ENCODE results near the gene DDX20.

Gene DDX20

DNA sequence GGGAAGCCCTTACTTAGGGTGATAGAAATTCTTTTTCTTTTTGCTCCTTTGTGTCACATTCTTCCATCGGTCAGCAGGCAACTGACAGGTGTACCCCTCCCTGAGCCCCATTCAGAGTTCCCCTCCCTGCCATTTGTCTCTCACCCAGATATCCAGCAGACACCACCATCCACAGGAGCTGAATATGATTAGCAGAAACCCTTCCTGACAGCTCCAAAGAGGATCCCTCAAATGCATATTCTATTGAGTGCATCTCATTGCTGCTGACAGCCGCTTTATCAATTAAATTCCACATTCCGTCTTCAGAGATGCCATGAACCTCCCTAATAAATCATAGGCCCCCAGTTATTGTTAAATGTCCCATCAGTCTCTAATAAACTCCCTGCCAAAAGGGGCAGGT is 6.1 kb upstream of the DDX20 start:
- no peak for DNase-seq

DNA sequence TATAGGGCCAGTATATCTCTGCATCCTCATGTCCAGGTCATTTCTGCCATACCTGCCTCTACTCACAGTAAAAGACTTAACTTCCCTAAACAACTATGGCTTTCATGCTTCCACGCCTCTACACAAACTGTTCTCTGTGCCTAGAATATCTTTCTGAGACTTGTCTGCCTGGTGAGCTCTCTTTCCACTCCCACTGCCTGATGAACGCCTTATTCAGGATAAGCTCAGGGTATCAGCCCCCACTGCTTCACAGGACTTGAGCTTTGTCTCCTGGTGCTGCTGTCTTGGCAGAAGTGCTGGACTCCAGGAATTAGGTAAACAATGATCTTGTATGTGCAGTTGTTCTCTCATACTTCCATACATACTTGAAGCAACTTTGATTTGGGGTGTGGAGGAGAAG is 4.8 kb upstream of the DDX20 start:
- no peak for DNase-seq

DNA sequence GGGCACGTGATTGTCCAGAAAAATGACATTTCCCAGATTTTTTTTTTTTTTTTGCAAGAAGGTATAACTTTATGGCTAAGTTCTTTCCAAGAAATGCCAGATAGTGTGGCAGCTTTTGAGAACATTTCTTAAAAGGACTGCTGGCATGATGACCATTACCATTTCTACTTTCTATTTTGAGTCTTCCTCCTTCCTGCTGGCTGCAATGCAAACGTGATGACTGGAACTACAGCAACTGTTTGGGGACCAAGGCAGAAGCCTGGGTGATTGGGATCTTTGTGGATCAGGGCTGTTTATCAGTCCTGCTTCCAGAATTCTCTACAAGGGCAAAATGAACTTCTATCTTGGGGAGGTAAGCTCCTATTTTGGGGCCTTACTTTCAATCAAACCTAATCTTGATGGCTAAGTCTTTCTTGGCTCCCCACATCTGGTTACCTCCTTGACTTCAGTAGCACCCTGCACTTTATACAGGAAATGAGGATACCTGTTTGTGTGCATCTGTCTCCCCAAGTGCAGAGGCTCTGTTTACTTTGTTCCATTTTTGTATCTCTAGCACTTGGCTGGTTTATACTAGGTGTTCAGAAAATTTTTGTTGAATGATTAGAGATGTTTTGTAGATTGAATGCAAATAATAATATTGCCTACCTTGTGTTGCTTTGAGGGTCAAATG is 3.7 kb upstream of the DDX20 start:
- DNase-seq = no peak

DNA sequence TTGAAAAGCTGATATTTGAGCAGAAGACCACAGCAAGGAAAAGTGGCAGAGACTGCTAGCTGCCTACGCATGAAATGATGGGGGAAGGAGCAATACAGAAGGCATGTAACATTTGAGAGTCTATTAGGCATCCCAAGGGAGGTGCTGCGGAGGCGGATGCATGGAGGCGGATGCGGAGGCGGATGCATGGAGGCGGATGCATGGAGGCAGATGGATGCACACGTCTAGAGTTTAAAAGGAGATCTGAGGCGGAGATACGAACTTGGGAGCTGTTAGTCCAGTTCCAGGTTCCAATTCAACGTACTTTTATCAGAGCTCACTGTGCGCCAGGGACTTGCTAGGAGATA is 744 bp upstream of the DDX20 start:
- DNase-seq = peak; percentile 20 to 46

DNA sequence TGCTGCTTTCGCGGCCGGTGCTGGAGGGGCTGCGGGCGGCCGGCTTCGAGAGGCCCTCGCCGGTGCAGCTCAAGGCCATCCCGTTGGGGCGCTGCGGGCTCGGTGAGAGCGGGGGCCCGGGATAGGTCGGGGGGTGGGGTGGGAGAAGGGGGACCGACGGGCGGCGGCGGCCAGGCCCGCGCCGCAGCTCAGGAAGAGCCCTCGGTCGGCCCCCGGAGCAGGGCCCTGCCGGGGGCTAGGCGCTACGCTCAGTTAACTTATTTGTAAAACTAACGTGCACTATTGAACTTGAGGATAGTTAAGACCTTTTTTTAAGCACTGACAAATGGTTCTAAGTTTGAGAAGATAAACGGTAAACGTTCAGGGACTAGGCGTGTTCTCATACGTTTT is 418 bp downstream of the DDX20 start:
- DNase-seq = no peak

DNA sequence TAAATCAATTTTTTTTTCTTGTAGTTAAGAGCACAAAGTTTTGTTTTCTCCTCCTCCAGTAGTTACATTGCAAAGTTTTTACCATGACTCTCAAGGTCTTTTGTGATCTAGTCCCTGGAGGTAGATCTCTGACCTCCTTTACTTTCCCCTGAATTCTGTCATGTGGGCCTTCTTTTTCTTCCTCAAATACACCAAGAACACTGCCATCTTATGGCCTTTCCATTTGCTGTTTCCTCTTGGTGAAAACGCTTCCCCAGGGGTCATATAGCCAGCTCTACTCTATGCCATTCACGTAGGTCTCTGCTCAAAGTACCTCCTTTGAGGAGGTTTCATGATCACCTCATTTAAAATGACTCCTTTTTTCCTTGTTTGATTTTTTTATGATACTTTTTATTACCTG is 2.7 kb downstream of the DDX20 start:
- DNase-seq = peak; percentile 52

DNA sequence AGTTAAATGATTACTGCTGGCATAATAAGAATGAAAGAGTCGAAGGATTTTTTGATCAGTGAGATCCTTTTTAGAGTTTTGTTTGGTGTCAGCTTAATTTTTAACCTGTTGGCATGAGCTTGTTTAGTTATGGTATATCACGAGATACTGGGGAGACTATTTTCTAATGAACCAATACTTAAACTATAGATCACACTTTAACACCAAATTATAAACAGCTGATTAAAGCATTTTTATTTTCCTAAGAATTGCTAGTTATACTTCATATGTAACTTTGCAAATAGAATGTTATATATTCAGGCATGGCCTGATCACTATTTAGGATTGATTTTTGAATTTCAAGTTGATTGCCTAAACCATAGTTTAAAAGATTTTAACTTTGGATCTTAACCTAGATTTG is 6.0 kb downstream of the DDX20 start:
- DNase-seq = no peak

DNA sequence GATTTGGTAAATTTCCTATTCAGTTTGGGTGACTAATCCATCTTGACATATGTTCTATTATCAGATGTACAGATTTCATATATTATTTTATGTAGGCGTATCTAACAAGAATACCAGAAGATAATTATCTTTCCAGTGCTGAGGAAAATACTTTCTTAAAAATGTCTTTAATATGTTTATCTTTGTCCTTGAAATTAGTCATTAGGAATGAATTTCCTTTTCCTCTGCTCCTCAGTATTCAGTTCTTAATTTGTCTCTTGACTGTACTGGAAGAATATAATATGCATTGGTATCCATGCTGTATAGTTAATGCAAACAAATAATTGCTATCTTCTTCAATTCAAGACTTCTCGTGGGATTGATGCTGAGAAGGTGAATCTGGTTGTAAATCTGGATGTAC is 6.6 kb downstream of the DDX20 start:
- no peak for DNase-seq

DNA sequence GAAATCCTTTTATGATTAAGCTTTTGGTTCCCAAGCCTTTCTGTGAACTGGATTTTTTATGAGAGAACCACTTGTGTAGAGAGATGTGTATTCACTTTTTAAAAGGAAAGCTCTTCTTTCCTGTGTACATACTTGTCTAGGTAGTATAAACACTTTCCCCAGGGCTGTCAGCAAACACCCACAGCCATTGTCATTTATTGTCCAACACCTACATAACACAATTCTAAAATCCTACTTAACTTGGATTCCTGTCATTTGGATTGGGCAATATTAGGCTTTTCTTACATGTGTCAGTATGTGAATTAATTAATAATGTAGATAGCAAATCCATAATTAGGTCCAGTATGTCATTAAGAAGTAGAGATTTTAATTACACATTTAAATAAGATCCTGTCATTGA is 12.3 kb downstream of the DDX20 start:
- DNase-seq = no peak

DNA sequence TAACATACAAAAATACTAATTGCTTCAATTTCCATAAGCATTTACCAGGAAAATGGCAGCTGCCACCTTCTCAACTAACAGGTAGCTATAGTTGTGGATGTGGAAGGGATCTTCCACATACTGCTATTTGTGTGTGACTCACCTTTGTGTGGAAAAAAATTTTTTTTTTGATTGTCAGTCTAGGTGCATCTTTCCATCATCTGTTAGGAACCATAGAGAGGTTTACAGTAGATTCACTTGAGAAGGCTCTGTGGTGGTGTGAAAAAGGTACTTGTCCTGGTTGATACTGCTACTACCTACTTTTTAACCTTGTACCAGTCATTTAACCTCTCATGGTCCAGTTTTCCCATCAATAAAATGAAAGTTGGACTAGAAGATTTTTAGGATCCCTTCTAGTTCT is 12.9 kb downstream of the DDX20 start:
- no peak for DNase-seq

DNA sequence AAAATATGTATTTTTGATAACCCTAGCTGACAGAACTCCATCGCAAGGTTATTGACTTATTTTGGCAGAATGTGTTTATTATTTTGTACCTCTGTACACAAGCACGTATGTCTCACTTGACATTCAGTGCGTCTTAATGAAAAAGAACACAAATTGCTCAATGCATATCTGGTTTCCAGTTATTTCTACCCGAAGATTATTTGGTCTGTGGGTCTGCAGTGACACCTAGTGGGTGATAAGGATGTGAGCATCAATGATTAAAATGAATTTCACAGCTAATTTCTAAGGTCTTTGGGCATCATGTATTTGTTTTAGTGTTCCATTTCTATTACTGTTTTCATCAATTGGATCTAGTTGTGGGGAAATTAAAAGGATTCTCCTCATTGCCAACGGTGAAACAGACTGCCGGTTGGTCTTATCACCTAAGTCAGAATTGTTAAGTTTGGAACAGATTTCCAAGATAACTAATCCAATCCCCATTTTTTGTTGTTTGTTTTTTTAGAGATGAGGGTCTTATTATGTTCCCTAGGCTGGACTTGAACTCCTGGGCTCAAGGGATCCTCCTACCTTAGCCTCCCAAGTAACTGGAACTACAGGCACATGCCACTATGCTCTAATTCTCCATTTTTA is 13.9 kb downstream of the DDX20 start:
- DNase-seq = peak; percentile 67 to 83

DNA sequence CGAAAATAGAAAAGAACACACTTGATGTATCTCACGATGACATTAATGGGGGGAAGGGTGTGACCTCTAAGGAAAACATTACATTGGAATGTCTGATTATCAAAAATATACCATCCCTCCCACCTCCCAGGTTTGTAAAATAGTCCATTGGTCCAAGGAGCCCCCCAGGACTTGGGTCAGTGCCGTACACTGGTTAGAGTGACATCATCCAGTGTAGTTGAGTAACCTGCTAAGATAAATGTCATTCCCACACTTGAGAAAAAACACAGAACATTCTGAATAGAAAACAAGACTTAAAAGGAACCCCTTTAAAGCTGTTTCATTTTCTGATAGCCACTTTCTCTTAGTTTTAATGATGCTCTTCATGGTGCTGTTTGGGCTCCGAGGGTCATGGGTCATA is 15.2 kb downstream of the DDX20 start:
- no peak for DNase-seq

DNA sequence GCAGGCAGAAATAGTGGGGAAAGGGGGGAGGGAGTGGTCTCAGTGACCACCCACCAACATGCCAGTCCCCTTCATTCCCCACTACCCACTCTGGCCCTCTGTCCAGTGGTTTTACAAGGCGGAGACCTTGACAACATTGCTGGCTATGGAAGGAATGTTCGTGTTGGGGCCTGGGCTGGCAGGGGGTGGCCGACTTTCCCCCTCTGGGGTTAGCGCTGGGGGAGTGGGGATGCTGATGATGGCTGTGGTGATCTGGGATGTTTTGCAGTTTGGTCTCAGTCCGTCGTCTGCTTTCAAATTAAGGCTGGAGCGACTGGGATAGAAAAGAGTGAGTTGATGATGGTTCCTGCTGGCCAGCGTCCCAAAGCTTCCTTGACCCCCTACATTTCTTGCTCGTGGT is 20.3 kb downstream of the DDX20 start:
- no peak for DNase-seq

DNA sequence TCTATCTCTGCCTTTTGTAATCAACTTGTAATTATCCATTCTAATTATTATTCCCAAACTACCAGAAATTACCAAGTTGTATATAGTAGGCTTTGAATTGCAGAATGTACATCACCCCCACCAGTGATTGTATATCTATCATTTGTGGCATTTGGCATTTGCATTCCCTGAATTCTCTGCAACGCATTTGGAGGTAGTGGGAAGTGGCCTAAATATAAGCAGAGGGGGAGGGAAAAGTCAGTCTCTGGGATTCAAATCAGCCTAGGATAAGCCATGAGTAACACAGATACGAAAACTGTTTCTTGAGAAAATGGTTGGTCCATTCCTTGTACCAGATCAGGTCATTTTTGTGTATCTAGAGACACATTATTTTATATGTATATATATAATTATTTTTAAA is 20.7 kb downstream of the DDX20 start:
- DNase-seq = no peak

DNA sequence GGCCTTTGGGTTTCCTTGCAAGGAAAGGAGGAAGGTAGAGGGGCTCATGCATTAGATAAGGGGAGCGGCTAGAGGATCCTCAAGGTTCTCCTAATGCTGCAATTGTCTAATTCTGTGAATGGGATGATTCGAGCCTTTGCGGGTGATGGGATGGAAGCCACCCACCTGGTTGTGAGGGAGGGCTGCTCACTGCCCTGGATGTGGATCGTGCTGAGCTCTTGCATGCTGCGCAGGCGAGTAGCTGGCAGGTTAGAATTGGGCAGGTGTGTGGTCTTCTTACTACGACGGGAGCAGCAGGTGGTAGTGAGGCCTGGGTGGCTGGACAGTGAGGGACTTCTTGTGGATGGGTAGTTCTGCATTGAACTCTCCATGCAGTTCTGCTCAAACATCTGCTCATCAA is 21.2 kb downstream of the DDX20 start:
- DNase-seq = no peak

DNA sequence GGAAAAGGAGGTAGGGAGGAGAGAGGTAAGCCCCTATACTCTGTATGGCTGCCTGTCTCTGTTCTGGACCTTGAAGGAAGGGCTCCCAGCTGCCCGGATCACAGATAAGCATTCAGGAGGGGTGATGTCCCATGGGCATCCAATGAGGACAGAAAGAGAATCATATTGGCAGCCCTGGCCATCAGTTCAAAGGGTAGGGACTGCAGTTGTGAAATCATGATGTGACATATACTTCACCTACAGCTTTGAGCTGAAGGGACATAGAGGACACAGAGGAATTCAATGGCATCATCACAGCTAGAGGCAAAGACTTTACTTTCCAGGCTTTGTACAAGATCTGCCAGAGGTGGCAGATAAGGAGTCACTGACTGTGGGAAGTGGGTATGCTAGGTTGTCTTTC is 21.6 kb downstream of the DDX20 start:
- DNase-seq = no peak

DNA sequence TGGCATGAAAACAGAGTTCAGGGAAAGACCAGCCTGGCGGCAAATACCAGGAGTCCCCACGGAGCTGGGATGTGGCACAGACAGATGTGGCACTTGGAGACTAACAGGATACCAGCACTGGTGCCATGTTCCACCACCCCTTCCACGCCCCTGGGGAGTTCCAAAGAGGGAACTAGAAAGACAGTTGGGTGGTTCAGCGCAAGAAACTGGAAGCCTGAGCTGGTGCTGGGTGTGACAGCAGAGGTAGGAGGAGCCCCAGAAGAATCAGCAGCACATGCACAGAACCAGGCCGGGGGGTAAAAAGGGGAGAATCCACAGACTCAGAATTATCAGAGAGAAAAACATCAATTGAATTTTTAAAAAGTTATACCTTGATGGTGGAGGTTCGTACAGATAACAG is 22.4 kb downstream of the DDX20 start:
- DNase-seq = no peak

DNA sequence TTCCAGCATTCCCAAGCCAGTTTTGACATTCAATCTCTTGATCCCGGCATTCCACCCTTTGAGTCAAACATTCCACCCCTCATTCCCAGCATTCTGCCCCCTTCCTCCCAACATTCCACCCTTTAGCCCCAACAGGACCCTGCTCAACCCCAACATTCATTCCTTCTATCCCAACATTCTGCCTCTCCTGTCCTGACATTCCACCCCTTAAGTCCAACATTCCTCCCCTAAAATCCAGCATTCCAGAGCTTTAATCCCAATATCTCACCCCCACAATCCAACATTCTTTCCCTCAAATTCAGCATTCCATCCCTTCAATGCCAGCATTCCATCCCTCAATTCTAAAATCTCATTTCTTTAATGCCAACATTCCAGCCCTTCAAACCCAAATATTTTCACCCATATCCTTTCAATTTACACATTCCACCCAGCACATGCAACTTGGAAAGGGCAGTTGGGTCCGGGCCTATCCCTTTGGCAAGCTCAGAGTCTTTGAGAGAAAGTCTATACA is 22.9 kb downstream of the DDX20 start:
- no peak for DNase-seq

DNA sequence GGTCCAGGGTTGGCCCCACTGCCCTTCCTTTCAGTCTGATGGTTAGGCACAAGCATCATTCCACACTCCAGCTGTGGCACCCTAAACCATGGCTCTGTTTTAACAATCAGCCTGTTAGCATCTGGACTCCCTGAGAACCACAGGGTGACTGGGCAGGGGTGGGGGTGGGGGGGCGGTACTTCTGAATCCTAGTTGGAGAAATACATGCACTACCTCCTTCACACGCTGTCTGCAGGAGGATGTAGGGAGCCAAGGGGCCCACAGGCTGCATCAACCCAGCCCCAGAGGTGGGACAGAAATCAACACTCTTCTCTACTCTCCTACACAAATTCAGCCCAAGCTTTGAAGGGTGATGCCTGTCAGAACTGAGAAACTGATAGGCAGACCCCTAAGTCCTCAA is 23.8 kb downstream of the DDX20 start:
- no peak for DNase-seq

DNA sequence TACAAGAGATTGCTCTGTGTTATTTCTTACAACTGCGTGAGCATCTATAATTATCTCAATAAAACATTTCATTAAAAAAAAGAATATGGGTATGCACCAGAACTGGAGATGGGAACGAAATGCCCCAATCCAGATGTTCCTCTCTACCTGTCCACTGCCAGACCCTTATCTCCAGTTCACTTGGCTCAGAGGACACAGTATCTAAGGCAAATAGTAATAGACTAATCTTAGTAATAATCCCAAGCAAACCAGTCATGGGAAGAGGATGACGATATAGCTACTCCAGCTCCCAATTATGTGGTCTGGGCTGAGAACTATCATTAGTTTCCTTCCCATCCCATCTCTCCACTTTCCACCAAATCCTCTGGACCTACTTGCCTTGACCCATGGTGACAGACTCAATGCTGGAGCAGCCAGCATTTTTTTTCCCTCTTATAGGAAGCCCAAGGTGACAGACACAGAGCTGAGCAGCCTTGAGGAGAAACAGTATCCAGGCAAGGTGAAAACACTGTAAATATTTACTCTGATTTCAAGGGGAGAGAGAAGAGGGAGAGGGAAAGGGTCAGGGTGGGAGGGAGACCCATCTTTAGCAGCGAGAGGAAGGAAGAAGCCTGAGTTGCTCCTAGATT is 28.7 kb downstream of the DDX20 start:
- DNase-seq = no peak

DNA sequence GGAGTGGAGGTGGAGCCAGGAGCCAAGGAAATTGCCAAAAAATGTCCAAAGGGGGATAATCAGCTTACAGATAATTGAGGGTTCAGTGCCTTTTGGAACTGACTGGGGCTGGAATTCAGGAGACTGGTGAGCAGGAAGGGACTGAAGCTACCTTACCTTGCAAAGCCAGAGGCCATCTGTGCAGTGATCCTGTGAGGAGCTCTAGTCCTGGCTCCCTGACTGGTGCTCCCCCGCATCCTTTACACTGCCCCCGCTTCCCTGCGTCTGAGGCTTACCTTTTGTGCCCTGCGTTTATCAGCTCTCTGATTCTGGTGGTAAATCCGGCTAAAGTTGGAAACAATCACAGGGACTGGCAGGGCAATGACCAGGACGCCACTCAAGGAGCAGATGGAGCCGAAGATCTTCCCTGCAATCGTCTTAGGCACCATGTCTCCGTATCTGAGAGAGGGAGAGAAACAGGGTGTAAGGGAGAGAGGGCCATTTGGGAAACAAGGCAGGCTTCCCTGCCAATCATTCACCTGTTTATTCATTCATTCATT is 31.0 kb downstream of the DDX20 start:
- DNase-seq = no peak

DNA sequence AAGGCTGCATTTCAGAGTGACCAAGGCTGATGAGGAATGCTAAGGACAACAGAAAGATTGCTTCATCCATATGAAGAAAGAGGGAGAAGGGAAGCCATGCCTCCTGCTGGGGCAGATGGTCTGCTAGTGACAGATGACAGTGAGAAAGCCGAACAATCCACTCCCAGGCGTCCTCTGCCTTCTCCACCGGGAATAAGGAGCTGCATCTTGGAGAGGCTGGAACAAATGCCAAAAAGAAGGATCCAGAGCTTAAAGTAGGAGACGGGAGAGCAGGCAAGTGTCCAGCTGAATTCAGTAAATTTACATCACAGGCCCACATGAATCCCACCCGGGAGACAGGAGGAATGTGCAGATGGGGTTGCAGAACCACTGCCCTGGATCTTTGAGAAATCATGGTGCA is 33.4 kb downstream of the DDX20 start:
- no peak for DNase-seq

DNA sequence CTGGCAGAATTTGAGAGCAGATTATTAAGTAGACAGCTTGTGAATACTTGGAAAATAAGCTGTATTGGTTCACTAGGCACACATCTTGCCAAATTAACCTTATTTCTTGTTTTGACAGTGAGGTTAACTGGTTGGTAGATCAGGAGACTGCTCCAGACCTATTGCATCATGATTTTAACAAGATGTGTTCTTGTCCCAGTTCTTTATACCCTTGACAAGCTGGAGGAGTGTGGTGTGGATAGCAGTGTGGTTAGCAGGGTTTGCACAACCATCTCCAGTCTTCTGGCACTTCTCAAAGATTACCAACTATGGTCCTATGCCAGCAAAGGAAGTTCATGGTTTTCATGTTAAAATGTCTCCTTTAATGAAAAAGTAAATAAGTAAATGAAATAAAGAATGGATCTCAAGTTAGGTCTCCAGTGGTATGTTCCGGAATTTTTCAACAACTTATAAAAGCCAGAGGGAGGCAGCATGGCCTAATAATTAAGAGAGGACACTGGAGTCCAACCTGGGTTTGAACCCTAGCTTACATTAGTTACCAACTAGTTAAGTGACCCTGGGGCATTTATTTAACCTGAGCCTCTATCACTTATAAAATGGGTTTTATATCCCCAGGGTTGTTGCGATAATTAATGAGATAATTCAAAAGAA is 34.1 kb downstream of the DDX20 start:
- peak; percentile 57 to 71 for DNase-seq

DNA sequence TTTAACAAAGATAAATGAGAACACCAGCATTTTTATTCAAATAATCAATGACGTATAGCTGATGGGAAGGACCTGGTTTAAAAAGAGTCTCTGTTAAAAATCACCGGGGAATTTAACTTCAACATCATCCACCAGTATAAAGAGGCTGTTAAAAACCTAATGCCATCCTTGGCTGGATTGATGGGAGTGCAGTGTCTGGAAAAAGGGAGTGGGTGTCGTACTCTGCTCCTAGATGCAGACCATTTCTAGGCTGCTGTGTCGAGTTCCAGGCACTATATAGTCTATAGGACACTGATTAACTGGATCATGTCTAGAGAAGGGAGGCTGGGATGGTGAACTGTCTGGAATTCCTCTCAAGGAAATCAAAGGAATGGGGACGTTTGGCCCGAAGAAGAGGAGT is 36.1 kb downstream of the DDX20 start:
- no peak for DNase-seq
